Nephron progenitor cell (in vitro differentiated cells): ENCODE results near the gene RAP2B.
"Not testable (repeated sequence)": the region's sequence is repeated elsewhere in the genome, so short reads cannot be mapped to it uniquely, and the experiment has no call there.

Source experiments
- DNase-seq: peaks from one replicate; pipeline ENCODE4 v3.0.0; 2021
- H3K27ac Mint-ChIP-seq: 2 replicates; pipeline ENCODE4 v1.8.0; 2021; ENCODE audit warnings: mild to moderate bottlenecking, moderate library complexity, mixed read lengths
- H3K27me3 Mint-ChIP-seq: 2 replicates; pipeline ENCODE4 v1.8.0; 2021; ENCODE audit warnings: mild to moderate bottlenecking, low read depth, mixed read lengths; ENCODE audit not compliant: poor library complexity
- H3K36me3 Mint-ChIP-seq: 2 replicates; pipeline ENCODE4 v1.8.0; 2021; ENCODE audit warnings: low read depth, mixed read lengths
- H3K4me1 Mint-ChIP-seq: 2 replicates; pipeline ENCODE4 v1.8.0; 2021; ENCODE audit warnings: mixed read lengths
- H3K4me3 Mint-ChIP-seq: 2 replicates; pipeline ENCODE4 v1.8.0; 2021; ENCODE audit warnings: mild to moderate bottlenecking, moderate library complexity, mixed read lengths
- H3K9me3 Mint-ChIP-seq: 2 replicates; pipeline ENCODE4 v1.8.0; 2021; ENCODE audit warnings: mild to moderate bottlenecking, moderate library complexity, mixed read lengths
- TF ChIP-seq, protein P1 (sequence below): fragments of 200-600 bp; sonication (generic); IDR thresholded peaks from 2 replicates; pipeline ENCODE4 v1.5.0; 2021; ENCODE audit warnings: antibody characterized with exemption

Gene RAP2B

DNA sequence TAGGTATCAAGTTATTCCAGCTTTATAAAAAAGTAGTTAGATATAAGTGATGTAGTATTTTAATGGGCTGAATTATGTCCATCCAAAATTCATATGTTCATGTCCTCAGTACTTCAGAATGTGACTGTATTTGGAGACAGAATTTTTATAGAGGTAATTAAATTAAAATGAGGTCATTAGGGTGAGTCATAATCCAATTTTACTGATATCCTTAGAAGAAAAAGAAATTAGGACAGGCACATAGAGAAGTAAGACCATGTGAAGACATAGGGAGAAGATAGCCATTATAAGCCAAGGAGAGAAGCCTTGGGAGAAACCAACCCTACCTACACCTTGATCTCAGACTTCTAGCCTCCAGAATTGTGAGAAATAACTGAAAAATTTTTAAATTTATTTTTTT is 30.3 kb downstream of the RAP2B start:
- TF ChIP-seq, protein P1, sequence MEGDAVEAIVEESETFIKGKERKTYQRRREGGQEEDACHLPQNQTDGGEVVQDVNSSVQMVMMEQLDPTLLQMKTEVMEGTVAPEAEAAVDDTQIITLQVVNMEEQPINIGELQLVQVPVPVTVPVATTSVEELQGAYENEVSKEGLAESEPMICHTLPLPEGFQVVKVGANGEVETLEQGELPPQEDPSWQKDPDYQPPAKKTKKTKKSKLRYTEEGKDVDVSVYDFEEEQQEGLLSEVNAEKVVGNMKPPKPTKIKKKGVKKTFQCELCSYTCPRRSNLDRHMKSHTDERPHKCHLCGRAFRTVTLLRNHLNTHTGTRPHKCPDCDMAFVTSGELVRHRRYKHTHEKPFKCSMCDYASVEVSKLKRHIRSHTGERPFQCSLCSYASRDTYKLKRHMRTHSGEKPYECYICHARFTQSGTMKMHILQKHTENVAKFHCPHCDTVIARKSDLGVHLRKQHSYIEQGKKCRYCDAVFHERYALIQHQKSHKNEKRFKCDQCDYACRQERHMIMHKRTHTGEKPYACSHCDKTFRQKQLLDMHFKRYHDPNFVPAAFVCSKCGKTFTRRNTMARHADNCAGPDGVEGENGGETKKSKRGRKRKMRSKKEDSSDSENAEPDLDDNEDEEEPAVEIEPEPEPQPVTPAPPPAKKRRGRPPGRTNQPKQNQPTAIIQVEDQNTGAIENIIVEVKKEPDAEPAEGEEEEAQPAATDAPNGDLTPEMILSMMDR, result no peak
- Mint-ChIP-seq H3K27me3 (no peaks in the 10 kb centered on the region), H3K36me3 (no peaks in the 10 kb centered on the region), H3K4me1 (no peaks in the 10 kb centered on the region), H3K9me3 (no peaks in the 10 kb centered on the region), H3K4me3 (no peak overlapping the region), H3K27ac (no peak overlapping the region)
- DNase-seq, result no peak

DNA sequence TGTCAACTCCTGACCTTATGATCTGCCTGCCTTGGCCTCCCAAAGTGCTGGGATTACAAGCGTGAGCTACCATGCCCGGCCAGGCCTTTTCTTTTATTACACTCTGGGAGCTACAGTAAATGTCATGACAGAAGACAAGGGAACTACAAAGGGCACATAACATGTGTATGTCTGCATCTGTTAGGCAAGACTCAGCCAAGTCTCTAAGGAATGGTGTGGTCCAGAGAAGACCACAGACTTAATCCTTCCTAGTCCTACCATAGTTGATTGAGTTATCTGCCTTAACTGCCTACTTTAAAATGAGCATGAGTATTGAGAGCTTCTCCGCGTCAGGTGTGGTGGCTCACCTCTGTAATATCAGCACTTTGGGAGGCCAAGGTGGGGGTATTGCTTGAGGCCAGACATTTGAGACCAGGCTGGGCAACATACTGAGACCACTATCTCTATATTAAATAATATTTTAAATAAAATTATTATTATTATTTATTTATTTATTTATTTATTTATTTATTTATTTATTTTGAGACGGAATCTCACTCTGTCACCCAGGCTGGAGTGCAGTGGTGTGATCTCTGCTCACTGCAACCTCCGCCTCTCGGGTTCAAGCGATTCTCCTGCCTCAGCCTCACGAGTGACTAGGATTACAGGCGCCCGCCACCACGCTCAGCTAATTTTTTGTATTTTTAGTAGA is 31.9 kb downstream of the RAP2B start:
- not testable (repeated sequence) for H3K36me3 Mint-ChIP-seq, H3K27me3 Mint-ChIP-seq, H3K9me3 Mint-ChIP-seq, H3K27ac Mint-ChIP-seq, DNase-seq, H3K4me3 Mint-ChIP-seq, H3K4me1 Mint-ChIP-seq

DNA sequence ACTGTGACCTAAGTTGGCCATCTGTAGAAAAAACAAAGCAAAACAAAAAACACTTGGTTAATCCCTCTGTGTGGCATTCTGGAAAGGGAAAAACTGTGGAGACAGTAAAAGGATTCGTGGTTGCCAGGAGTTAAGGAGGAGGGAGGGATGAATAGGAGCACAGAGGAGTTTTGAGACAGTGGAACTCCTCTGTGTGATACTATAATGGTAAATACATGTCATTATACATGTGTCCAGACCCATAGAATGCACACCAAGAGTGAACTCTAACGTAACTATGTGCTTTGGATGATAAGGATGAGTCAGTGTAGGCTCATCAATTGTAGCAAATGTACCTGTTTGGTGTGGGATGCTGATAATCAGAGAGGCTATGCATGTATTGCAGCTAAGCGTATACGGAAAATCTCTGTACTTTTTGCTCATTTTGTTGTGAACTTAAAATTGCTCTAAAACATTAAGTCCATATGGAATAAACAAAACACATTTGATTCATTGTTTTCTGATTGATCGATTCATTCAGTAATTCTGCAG is 33.4 kb downstream of the RAP2B start:
- Mint-ChIP-seq H3K27ac (no peak overlapping the region), H3K9me3 (no peaks in the 10 kb centered on the region), H3K4me1 (no peaks in the 10 kb centered on the region), H3K27me3 (no peaks in the 10 kb centered on the region), H3K4me3 (no peak overlapping the region), H3K36me3 (no peaks in the 10 kb centered on the region)
- TF ChIP-seq, protein P1, result no peak
- no peak for DNase-seq

DNA sequence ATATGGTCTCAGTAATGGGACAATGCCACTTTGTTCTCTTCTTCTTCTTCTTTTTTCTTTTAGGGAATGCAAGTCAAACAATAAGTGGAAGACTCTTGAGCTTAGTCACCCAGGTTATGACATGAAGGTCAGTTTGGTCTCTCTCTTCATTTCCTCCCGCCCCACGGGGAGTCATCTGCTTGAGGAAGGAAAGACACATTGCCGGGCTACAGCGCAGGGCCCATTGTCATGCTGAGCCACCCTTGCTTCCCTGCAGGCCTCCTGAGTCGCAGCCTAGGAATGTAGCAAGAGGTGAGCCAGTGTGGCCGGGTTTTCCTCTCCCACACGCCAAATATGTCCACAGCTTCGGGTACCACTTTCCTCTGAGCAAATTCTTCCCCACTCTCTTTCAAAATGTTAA is 47.6 kb downstream of the RAP2B start:
- no peaks in the 10 kb centered on the region for H3K9me3 Mint-ChIP-seq
- H3K27me3 Mint-ChIP-seq, result no peaks in the 10 kb centered on the region
- no peak overlapping the region for H3K4me3 Mint-ChIP-seq
- H3K27ac Mint-ChIP-seq, result no peak overlapping the region
- no peak for DNase-seq
- TF ChIP-seq, protein P1, result no peak
- H3K36me3 Mint-ChIP-seq, result no peaks in the 10 kb centered on the region
- H3K4me1 Mint-ChIP-seq, result peaks cover 47% of the 10 kb centered on the region

DNA sequence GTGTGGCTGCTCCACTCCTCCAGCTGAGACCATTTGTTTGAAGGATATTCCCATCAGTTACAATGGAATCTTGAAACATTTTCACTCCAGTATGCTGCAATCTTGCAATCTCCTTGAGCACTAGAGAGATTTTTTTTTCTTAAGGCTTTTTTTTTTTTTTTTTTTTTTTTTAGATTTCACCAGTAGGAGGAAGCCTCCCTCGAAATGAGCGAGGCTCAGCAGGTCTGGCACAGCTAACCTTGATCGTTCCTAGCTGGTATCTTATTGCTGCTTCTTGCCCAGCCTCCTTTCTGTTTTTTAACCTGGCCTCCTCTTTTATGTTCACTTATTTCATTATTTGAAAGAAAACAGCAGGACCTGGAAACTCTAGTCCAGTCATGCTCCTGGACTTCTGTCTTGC is 48.1 kb downstream of the RAP2B start:
- no peak for DNase-seq
- Mint-ChIP-seq H3K4me3 (no peak overlapping the region), H3K27ac (no peak overlapping the region), H3K36me3 (no peaks in the 10 kb centered on the region), H3K9me3 (no peaks in the 10 kb centered on the region), H3K27me3 (no peaks in the 10 kb centered on the region), H3K4me1 (peaks cover 47% of the 10 kb centered on the region)
- TF ChIP-seq, protein P1, result no peak

DNA sequence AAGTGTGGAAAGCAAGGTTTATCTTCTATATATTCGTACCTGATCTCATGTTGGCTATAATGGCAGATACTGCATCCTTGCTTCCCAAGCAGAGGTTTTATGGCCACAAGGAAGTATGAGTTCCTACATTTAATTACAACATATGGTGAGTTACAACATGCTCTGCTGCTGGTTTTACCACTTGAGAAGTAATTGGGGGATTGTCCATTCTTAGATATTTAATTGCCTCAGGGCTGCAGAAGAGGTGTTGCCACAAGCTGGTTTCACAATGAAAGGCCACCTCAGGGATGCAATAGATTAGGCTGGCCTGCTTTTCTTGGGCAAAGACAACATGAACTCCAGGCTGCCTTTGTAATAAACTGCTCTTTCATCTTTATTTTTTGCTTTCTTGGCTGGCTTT is 48.6 kb downstream of the RAP2B start:
- no peaks in the 10 kb centered on the region for H3K27me3 Mint-ChIP-seq
- no peak for DNase-seq
- no peak overlapping the region for H3K27ac Mint-ChIP-seq
- no peaks in the 10 kb centered on the region for H3K36me3 Mint-ChIP-seq
- no peak overlapping the region for H3K4me3 Mint-ChIP-seq
- peaks cover 47% of the 10 kb centered on the region for H3K4me1 Mint-ChIP-seq
- TF ChIP-seq, protein P1, result no peak
- H3K9me3 Mint-ChIP-seq, result no peaks in the 10 kb centered on the region
